Liver (tissue), 9 donors: ENCODE data around the gene TPM3. TPM values are rescaled to one million over a fixed set of nuclear protein-coding genes. Genes with fewer than 3 reads are reported as not detected.

ENCODE experiments used
- DNase-seq: peaks from one replicate; pipeline ENCODE4 v3.0.0-alpha.2; 2017; ENCODE audit warnings: low spot score
- H3K27ac ChIP-seq, 2 donors: one replicate each; pipeline ENCODE4 v1.7.0; 2013; ENCODE audit warnings: inconsistent platforms in 2 of 2, low read length in 2 of 2, control low read depth in 1 of 2, low read depth in 1 of 2, mild to moderate bottlenecking in 1 of 2
- H3K27me3 ChIP-seq, 4 donors: one replicate each; pipeline versions ENCODE4 v1.6.1 to v1.7.0; 2013; ENCODE audit warnings: low read length in 3 of 4, inconsistent platforms in 1 of 4, mild to moderate bottlenecking in 1 of 4, moderate library complexity in 1 of 4; ENCODE audit not compliant: control insufficient read depth in 4 of 4, insufficient read depth in 4 of 4
- H3K36me3 ChIP-seq, 4 donors: one replicate each; pipeline versions ENCODE4 v1.6.1 to v1.7.0; 2013; ENCODE audit warnings: low read length in 3 of 4, mild to moderate bottlenecking in 3 of 4, low read depth in 1 of 4, moderate library complexity in 1 of 4; ENCODE audit not compliant: control insufficient read depth in 4 of 4, insufficient read depth in 3 of 4
- H3K4me1 ChIP-seq, 4 donors: one replicate each; pipeline versions ENCODE4 v1.6.1 to v1.7.0; 2013; ENCODE audit warnings: low read length in 3 of 4, mild to moderate bottlenecking in 3 of 4, moderate library complexity in 1 of 4; ENCODE audit not compliant: control insufficient read depth in 4 of 4, insufficient read depth in 4 of 4
- H3K4me3 ChIP-seq, 3 donors: one replicate each; pipeline versions ENCODE4 v1.6.1 to v1.7.0; 2013; ENCODE audit warnings: low read length in 3 of 3, control low read depth in 1 of 3, low read depth in 1 of 3, mild to moderate bottlenecking in 1 of 3
- H3K9ac ChIP-seq, 2 donors: one replicate each; pipeline ENCODE4 v1.7.0; 2013; ENCODE audit warnings: low read length in 2 of 2, mild to moderate bottlenecking in 2 of 2, moderate library complexity in 2 of 2, control low read depth in 1 of 2, low read depth in 1 of 2
- H3K9me3 ChIP-seq, 4 donors: one replicate each; pipeline versions ENCODE4 v1.6.1 to v1.7.0; 2013; ENCODE audit warnings: low read length in 3 of 4; ENCODE audit not compliant: control insufficient read depth in 4 of 4
- EGR1 ChIP-seq, 2 donors: IDR thresholded peaks; 2 replicates each; pipeline ENCODE4 v1.6.1; 2016 to 2018; ENCODE audit warnings: antibody characterized with exemption in 2 of 2, low read depth in 2 of 2
- FOXA1 ChIP-seq: IDR thresholded peaks from 2 replicates; pipeline ENCODE4 v1.6.1; 2016; ENCODE audit warnings: antibody characterized with exemption
- FOXA2 ChIP-seq: IDR thresholded peaks from 2 replicates; pipeline ENCODE4 v1.6.1; 2016; ENCODE audit warnings: antibody characterized with exemption
- GABPA ChIP-seq, 2 donors: IDR thresholded peaks in 1 of 2; conservative IDR thresholded peaks in 1 of 2; 2 replicates each; pipeline ENCODE4 v1.6.1; 2016; ENCODE audit warnings: antibody characterized with exemption in 2 of 2, mild to moderate bottlenecking in 1 of 2, moderate library complexity in 1 of 2
- HNF4A ChIP-seq, 2 donors: conservative IDR thresholded peaks; 2 replicates each; pipeline ENCODE4 v1.6.1; 2016; ENCODE audit warnings: antibody characterized with exemption in 2 of 2, mild to moderate bottlenecking in 2 of 2
- HNF4G ChIP-seq: IDR thresholded peaks from 2 replicates; pipeline ENCODE4 v1.6.1; 2016; ENCODE audit warnings: antibody characterized with exemption
- JUND ChIP-seq, 2 donors: IDR thresholded peaks; 2 replicates each; pipeline ENCODE4 v1.6.1; 2016; ENCODE audit warnings: antibody characterized with exemption in 2 of 2
- NR2F2 ChIP-seq: IDR thresholded peaks from 2 replicates; pipeline ENCODE4 v1.6.1; 2016; ENCODE audit warnings: antibody characterized with exemption
- RAD21 ChIP-seq, 2 donors: IDR thresholded peaks; 2 replicates each; pipeline ENCODE4 v1.6.1; 2016; ENCODE audit warnings: antibody characterized with exemption in 2 of 2, mild to moderate bottlenecking in 2 of 2
- RXRA ChIP-seq, 2 donors: IDR thresholded peaks; 2 replicates each; pipeline ENCODE4 v1.6.1; 2017 to 2018; ENCODE audit warnings: antibody characterized with exemption in 2 of 2, mild to moderate bottlenecking in 1 of 2
- SP1 ChIP-seq: IDR thresholded peaks from 2 replicates; pipeline ENCODE4 v1.6.1; 2018; ENCODE audit warnings: antibody characterized with exemption, mild to moderate bottlenecking
- TAF1 ChIP-seq: conservative IDR thresholded peaks from 2 replicates; pipeline ENCODE4 v1.6.1; 2016; ENCODE audit warnings: antibody characterized with exemption, mild to moderate bottlenecking
- YY1 ChIP-seq: IDR thresholded peaks from 2 replicates; pipeline ENCODE4 v1.6.1; 2016; ENCODE audit warnings: antibody characterized with exemption, mild to moderate bottlenecking
- WGBS: extraction: QIAGEN DNeasy Blood & Tissue Kit; methylation state at CpG from one replicate; pipeline ENCODE4 v1.1.7; 2013; 5-methylcytosine and 5-hydroxymethylcytosine counted together
- polyA plus RNA-seq, 2 donors: library from polyadenylated mRNA; stranded (reverse) in 1 of 2; unstranded in 1 of 2; fragments of 200-250 nt in 1 of 2; fragments of >200 nt in 1 of 2; fragmentation: Nextera tagmentation in 1 of 2; extraction: Ambion mirVana in 1 of 2; gene quantifications; one replicate each; pipeline versions ENCODE4 v1.2.1 to v1.2.3, GENCODE V29; 2013 to 2015
- total RNA-seq, 2 donors: library from RNA; depleted of rRNA; stranded (reverse); fragments of >200 nt; gene quantifications; one replicate each; pipeline ENCODE4 v1.2.3, GENCODE V29; 2014
- TF ChIP-seq, protein P1 (sequence below): fragments of 150-350 bp; IDR thresholded peaks from 2 replicates; pipeline ENCODE4 v1.5.1; 2017; ENCODE audit warnings: improper control_type of control experiment, low read depth, low read length; ENCODE audit not compliant: missing input control
- TF ChIP-seq, protein P2 (sequence below): IDR thresholded peaks from 2 replicates; pipeline ENCODE4 v1.6.1; 2016; ENCODE audit warnings: antibody characterized with exemption, mild to moderate bottlenecking
- TF ChIP-seq, protein P3 (sequence below): IDR thresholded peaks from 2 replicates; pipeline ENCODE4 v1.6.1; 2016; ENCODE audit warnings: antibody characterized with exemption
- TF ChIP-seq, protein P4 (sequence below): IDR thresholded peaks from 2 replicates; pipeline ENCODE4 v1.6.1; 2016; ENCODE audit warnings: antibody characterized with exemption
- donor health status: healthy.
- donor health status: healthy.
- donor health status: healthy.
- donor health status: healthy.
- donor health status: healthy.

Gene TPM3
- total and polyA plus RNA-seq, 4 donors, result 89.6 to 120 (median 109) TPM

DNA sequence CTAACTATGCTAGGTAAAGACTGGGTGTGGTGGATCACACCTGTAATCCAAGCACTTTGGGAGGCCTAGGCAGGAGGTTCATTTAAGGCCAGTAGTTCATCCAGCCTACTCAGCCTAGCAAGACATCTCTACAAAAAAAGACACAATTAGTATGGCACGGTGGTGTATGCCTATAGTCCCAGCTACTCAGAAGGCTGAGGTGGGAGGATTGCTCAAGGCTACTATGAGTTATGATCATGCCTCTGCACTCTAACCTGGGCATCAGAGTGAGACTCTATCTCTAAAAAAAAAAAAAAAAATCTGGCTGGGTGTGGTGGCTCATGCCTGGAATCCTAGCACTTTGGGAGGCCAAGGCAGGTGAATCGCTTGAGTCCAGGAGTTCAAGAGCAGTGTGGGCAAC is 58.6 kb downstream of the TPM3 start:
- Histone ChIP-seq H3K9me3 (no peaks in the 10 kb centered on the region), H3K4me3 (no peak overlapping the region), H3K27me3 (no peaks in the 10 kb centered on the region), H3K27ac (no peak overlapping the region), H3K4me1 (no peaks in the 10 kb centered on the region), H3K9ac (no peak overlapping the region), H3K36me3 (no peaks in the 10 kb centered on the region)
- WGBS, result 93% methylated on average over 2 of the region's 2 CpGs
- DNase-seq, result no peak
- TF ChIP-seq, protein P1, sequence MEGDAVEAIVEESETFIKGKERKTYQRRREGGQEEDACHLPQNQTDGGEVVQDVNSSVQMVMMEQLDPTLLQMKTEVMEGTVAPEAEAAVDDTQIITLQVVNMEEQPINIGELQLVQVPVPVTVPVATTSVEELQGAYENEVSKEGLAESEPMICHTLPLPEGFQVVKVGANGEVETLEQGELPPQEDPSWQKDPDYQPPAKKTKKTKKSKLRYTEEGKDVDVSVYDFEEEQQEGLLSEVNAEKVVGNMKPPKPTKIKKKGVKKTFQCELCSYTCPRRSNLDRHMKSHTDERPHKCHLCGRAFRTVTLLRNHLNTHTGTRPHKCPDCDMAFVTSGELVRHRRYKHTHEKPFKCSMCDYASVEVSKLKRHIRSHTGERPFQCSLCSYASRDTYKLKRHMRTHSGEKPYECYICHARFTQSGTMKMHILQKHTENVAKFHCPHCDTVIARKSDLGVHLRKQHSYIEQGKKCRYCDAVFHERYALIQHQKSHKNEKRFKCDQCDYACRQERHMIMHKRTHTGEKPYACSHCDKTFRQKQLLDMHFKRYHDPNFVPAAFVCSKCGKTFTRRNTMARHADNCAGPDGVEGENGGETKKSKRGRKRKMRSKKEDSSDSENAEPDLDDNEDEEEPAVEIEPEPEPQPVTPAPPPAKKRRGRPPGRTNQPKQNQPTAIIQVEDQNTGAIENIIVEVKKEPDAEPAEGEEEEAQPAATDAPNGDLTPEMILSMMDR, result no peak
- TF ChIP-seq, protein P2, sequence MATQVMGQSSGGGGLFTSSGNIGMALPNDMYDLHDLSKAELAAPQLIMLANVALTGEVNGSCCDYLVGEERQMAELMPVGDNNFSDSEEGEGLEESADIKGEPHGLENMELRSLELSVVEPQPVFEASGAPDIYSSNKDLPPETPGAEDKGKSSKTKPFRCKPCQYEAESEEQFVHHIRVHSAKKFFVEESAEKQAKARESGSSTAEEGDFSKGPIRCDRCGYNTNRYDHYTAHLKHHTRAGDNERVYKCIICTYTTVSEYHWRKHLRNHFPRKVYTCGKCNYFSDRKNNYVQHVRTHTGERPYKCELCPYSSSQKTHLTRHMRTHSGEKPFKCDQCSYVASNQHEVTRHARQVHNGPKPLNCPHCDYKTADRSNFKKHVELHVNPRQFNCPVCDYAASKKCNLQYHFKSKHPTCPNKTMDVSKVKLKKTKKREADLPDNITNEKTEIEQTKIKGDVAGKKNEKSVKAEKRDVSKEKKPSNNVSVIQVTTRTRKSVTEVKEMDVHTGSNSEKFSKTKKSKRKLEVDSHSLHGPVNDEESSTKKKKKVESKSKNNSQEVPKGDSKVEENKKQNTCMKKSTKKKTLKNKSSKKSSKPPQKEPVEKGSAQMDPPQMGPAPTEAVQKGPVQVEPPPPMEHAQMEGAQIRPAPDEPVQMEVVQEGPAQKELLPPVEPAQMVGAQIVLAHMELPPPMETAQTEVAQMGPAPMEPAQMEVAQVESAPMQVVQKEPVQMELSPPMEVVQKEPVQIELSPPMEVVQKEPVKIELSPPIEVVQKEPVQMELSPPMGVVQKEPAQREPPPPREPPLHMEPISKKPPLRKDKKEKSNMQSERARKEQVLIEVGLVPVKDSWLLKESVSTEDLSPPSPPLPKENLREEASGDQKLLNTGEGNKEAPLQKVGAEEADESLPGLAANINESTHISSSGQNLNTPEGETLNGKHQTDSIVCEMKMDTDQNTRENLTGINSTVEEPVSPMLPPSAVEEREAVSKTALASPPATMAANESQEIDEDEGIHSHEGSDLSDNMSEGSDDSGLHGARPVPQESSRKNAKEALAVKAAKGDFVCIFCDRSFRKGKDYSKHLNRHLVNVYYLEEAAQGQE, result no peak
- TF ChIP-seq, protein P3, sequence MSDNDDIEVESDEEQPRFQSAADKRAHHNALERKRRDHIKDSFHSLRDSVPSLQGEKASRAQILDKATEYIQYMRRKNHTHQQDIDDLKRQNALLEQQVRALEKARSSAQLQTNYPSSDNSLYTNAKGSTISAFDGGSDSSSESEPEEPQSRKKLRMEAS, result no peak
- no peak for TF ChIP-seq RXRA (IDR thresholded peaks at IDR 0.05)
- no peak for TF ChIP-seq FOXA2
- no peak for TF ChIP-seq JUND (IDR thresholded peaks at IDR 0.05)
- no peak for TF ChIP-seq EGR1 (IDR thresholded peaks at IDR 0.05; ENCODE audit: low read depth in 2 of 2)
- no peak for TF ChIP-seq HNF4A (conservative IDR thresholded peaks at IDR 0.05)
- no peak for TF ChIP-seq GABPA (IDR thresholded peaks at IDR 0.05 in 1 of 2, conservative IDR thresholded peaks at IDR 0.05 in 1 of 2)
- TF ChIP-seq NR2F2, result no peak
- TF ChIP-seq RAD21 (IDR thresholded peaks at IDR 0.05), result no peak
- TF ChIP-seq, protein P4, sequence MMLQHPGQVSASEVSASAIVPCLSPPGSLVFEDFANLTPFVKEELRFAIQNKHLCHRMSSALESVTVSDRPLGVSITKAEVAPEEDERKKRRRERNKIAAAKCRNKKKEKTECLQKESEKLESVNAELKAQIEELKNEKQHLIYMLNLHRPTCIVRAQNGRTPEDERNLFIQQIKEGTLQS, result no peak
- TF ChIP-seq FOXA1, result no peak
- TF ChIP-seq YY1, result no peak
- TF ChIP-seq TAF1, result no peak
- no peak for TF ChIP-seq SP1
- no peak for TF ChIP-seq HNF4G

DNA sequence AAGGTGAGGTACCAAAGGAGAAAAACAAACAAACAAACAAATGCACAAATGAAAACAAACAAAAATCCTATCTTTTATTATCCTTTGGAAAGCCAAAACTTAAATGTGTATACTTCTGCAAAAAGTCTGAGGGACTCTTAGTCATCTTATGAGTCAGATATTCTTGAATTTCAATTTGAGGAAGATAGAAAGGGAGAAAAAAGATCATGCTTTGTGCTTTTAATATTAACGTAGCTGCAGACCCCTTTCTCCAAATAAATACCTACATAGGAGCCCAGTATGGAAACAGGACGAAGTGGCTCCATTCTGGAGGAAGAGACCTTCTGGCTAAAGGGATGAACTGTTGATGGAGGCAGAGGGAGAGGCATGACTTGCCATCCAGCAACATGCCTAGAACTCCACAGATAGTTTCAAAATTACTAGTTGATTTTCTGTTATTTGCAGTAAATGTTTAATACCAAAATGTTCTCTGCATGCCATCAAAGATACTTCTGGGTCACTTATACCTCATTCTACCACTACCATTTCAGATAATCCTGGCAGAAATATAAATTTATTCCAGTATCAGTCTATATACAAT is 62.4 kb downstream of the TPM3 start:
- Histone ChIP-seq H3K27me3 (no peaks in the 10 kb centered on the region), H3K4me3 (no peak overlapping the region), H3K9me3 (no peaks in the 10 kb centered on the region), H3K27ac (no peak overlapping the region), H3K9ac (no peak overlapping the region), H3K36me3 (no peaks in the 10 kb centered on the region), H3K4me1 (no peaks in the 10 kb centered on the region)
- WGBS, result 70% methylated on average over 2 of the region's 2 CpGs
- DNase-seq, result no peak
- no peak for TF ChIP-seq FOXA2
- no peak for TF ChIP-seq RXRA (IDR thresholded peaks at IDR 0.05)
- TF ChIP-seq HNF4G, result no peak
- no peak for TF ChIP-seq SP1
- TF ChIP-seq TAF1, result no peak
- TF ChIP-seq, protein P2, result no peak
- no peak for TF ChIP-seq EGR1 (IDR thresholded peaks at IDR 0.05; ENCODE audit: low read depth in 2 of 2)
- no peak for TF ChIP-seq HNF4A (conservative IDR thresholded peaks at IDR 0.05)
- TF ChIP-seq, protein P4, result no peak
- TF ChIP-seq, protein P1, result no peak
- no peak for TF ChIP-seq RAD21 (IDR thresholded peaks at IDR 0.05)
- TF ChIP-seq NR2F2, result no peak
- no peak for TF ChIP-seq YY1
- TF ChIP-seq, protein P3, result no peak
- TF ChIP-seq GABPA (IDR thresholded peaks at IDR 0.05 in 1 of 2, conservative IDR thresholded peaks at IDR 0.05 in 1 of 2), result no peak
- no peak for TF ChIP-seq FOXA1
- TF ChIP-seq JUND (IDR thresholded peaks at IDR 0.05), result no peak
